GM12878 (cell line): Measurements from ENCODE around the gene HAND2.

Experiments used
- BHLHE40 ChIP-seq, 2 experiments: fragments of 450-650 bp in 1 of 2; IDR thresholded peaks; 2 replicates each; pipeline ENCODE4 v1.6.1; 2011 to 2017; ENCODE audit warnings: low read depth in 2 of 2, borderline replicate concordance in 1 of 2, improper control_type of control experiment in 1 of 2, low read length in 1 of 2, mild to moderate bottlenecking in 1 of 2
- CBX5 ChIP-seq: sonication (generic); IDR thresholded peaks from 2 replicates; pipeline ENCODE4 v1.6.1; 2016; ENCODE audit warnings: low read depth, moderate library complexity, mild to moderate bottlenecking, inconsistent platforms
- EZH2 ChIP-seq: IDR thresholded peaks from 2 replicates; pipeline ENCODE4 v1.6.1; 2012; ENCODE audit warnings: low read depth, mild to moderate bottlenecking, control low read depth, inconsistent platforms, low read length, borderline replicate concordance; ENCODE audit not compliant: control insufficient read depth
- MYC ChIP-seq: IDR thresholded peaks from 2 replicates; pipeline ENCODE4 v1.6.1; 2011; ENCODE audit warnings: mild to moderate bottlenecking, low read length, moderate library complexity, inconsistent platforms; ENCODE audit not compliant: insufficient read depth, insufficient replicate concordance, insufficient read length, severe bottlenecking
- NRF1 ChIP-seq: conservative IDR thresholded peaks from 2 replicates; pipeline ENCODE4 v1.6.1; 2011; ENCODE audit warnings: mild to moderate bottlenecking, low read depth, low read length, improper control_type of control experiment
- POLR2A ChIP-seq: IDR thresholded peaks from 2 replicates; pipeline ENCODE4 v1.6.1; 2011; ENCODE audit warnings: low read depth, mild to moderate bottlenecking, low read length
- POLR2AphosphoS5 ChIP-seq: IDR thresholded peaks from 2 replicates; pipeline ENCODE4 v1.6.1; 2011; ENCODE audit warnings: mild to moderate bottlenecking, low read length, inconsistent platforms
- RBBP5 ChIP-seq: fragments of 200-600 bp; sonication (generic); conservative IDR thresholded peaks from 2 replicates; pipeline ENCODE4 v1.6.1; 2016
- RCOR1 ChIP-seq: conservative IDR thresholded peaks from 2 replicates; pipeline ENCODE4 v1.6.1; 2012; ENCODE audit warnings: low read depth, low read length, improper control_type of control experiment
- TAF1 ChIP-seq: IDR thresholded peaks from 2 replicates; pipeline ENCODE4 v1.6.1; 2011; ENCODE audit warnings: mild to moderate bottlenecking, low read depth, low read length, borderline replicate concordance
- TBL1XR1 ChIP-seq: IDR thresholded peaks from 2 replicates; pipeline ENCODE4 v1.6.1; 2012; ENCODE audit warnings: low read depth, low read length, improper control_type of control experiment
- ZNF207 ChIP-seq: fragments of 450-650 bp; IDR thresholded peaks from 2 replicates; pipeline ENCODE4 v1.6.1; 2014; ENCODE audit warnings: antibody characterized with exemption, mild to moderate bottlenecking, borderline replicate concordance
- TF ChIP-seq, protein P1 (sequence below): IDR thresholded peaks from 2 replicates; pipeline ENCODE4 v1.6.1; 2011; ENCODE audit warnings: borderline replicate concordance, low read depth, mild to moderate bottlenecking, moderate library complexity, low read length; ENCODE audit not compliant: insufficient read depth, poor library complexity, severe bottlenecking
- TF ChIP-seq, protein P2 (sequence below), 3 experiments: IDR thresholded peaks in 2 of 3; conservative IDR thresholded peaks in 1 of 3; 2 replicates each; pipeline ENCODE4 v1.5.1; 2011; ENCODE audit warnings: low read depth in 3 of 3, low read length in 3 of 3, mild to moderate bottlenecking in 3 of 3, control low read depth in 2 of 3, moderate library complexity in 2 of 3, inconsistent platforms in 1 of 3, mixed read lengths in 1 of 3; ENCODE audit not compliant: control insufficient read depth in 2 of 3, insufficient read depth in 1 of 3; ENCODE audit errors: extremely low read depth in 1 of 3

DNA sequence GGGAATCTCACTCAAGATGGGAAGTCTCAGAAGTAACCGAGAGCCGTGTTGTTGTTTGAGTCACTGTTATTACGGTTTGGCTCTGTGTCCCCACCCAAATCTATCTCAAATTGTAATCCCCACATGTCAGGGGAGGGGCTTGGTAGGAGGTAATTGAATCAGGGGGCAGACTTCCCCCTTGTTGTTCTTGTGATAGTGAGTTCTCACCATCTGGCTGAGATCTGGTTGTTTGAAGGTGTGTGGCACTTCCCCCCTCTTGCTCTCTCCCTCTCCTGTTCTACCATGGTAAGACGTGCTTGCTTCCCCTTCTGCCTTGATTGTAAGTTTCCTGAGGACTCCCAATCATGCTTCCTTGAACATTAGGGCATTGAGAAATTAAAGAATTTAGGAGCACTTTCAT, 37.0 kb downstream of the HAND2 start:
- TF ChIP-seq, protein P1, sequence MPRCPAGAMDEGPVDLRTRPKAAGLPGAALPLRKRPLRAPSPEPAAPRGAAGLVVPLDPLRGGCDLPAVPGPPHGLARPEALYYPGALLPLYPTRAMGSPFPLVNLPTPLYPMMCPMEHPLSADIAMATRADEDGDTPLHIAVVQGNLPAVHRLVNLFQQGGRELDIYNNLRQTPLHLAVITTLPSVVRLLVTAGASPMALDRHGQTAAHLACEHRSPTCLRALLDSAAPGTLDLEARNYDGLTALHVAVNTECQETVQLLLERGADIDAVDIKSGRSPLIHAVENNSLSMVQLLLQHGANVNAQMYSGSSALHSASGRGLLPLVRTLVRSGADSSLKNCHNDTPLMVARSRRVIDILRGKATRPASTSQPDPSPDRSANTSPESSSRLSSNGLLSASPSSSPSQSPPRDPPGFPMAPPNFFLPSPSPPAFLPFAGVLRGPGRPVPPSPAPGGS, result no peak
- TF ChIP-seq, protein P2, sequence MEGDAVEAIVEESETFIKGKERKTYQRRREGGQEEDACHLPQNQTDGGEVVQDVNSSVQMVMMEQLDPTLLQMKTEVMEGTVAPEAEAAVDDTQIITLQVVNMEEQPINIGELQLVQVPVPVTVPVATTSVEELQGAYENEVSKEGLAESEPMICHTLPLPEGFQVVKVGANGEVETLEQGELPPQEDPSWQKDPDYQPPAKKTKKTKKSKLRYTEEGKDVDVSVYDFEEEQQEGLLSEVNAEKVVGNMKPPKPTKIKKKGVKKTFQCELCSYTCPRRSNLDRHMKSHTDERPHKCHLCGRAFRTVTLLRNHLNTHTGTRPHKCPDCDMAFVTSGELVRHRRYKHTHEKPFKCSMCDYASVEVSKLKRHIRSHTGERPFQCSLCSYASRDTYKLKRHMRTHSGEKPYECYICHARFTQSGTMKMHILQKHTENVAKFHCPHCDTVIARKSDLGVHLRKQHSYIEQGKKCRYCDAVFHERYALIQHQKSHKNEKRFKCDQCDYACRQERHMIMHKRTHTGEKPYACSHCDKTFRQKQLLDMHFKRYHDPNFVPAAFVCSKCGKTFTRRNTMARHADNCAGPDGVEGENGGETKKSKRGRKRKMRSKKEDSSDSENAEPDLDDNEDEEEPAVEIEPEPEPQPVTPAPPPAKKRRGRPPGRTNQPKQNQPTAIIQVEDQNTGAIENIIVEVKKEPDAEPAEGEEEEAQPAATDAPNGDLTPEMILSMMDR (IDR thresholded peaks at IDR 0.05 in 2 of 3, conservative IDR thresholded peaks at IDR 0.05 in 1 of 3; ENCODE audit: control insufficient read depth in 2 of 3, extremely low read depth in 1 of 3, insufficient read depth in 1 of 3, low read depth in 3 of 3, low read length in 3 of 3), result no peak
- TF ChIP-seq EZH2 (no peak), POLR2AphosphoS5 (no peak), CBX5 (no peak), ZNF207 (no peak), TBL1XR1 (no peak), RBBP5 (no peak), MYC (no peak), RCOR1 (no peak), POLR2A (no peak), NRF1 (no peak), BHLHE40 (IDR thresholded peaks at IDR 0.05; ENCODE audit: borderline replicate concordance in 1 of 2, low read depth in 2 of 2, low read length in 1 of 2) (no peak), TAF1 (no peak)
